PFSK-1 (cell line): ENCODE data around the gene NFE2.

Source experiments
- FOXP2 ChIP-seq: optimal IDR thresholded peaks from 2 replicates; pipeline ENCODE3; 2011; ENCODE audit warnings: borderline replicate concordance, control low read depth, inconsistent platforms; ENCODE audit not compliant: insufficient read depth; ENCODE audit errors: extremely low read length, extremely low read depth
- POLR2AphosphoS5 ChIP-seq: IDR thresholded peaks from 2 replicates; pipeline ENCODE4 v1.6.1; 2012; ENCODE audit warnings: low read depth, mild to moderate bottlenecking, control low read depth, low read length, moderate library complexity
- REST ChIP-seq, 2 experiments: IDR thresholded peaks; 2 replicates each; pipeline versions ENCODE4 v1.6.1 to v1.8.0; 2011 to 2012; ENCODE audit warnings: low read depth in 2 of 2, low read length in 2 of 2, control low read depth in 1 of 2, inconsistent platforms in 1 of 2, mild to moderate bottlenecking in 1 of 2, moderate library complexity in 1 of 2; ENCODE audit not compliant: insufficient read depth in 1 of 2
- SIN3A ChIP-seq: IDR thresholded peaks from 2 replicates; pipeline ENCODE4 v1.6.1; 2012; ENCODE audit warnings: mild to moderate bottlenecking, low read length, moderate library complexity, borderline replicate concordance; ENCODE audit not compliant: insufficient read depth
- TAF1 ChIP-seq: IDR thresholded peaks from 2 replicates; pipeline ENCODE4 v1.6.1; 2012; ENCODE audit warnings: low read length, control low read depth, borderline replicate concordance; ENCODE audit not compliant: insufficient read depth

Gene NFE2

GRCh38 chr12:54338698-54339296 lies 38.0 kb upstream of the NFE2 start:
- TF ChIP-seq POLR2AphosphoS5: no peak
- no peak for TF ChIP-seq TAF1
- no peak for TF ChIP-seq REST (IDR thresholded peaks at IDR 0.05; ENCODE audit: insufficient read depth in 1 of 2, low read depth in 2 of 2, low read length in 2 of 2)
- no peak for TF ChIP-seq FOXP2
- TF ChIP-seq SIN3A: no peak

GRCh38 chr12:54337854-54338650 lies 37.2 kb upstream of the NFE2 start:
- TF ChIP-seq TAF1: no peak
- TF ChIP-seq SIN3A: no peak
- TF ChIP-seq POLR2AphosphoS5: no peak
- TF ChIP-seq FOXP2: no peak
- TF ChIP-seq REST (IDR thresholded peaks at IDR 0.05; ENCODE audit: insufficient read depth in 1 of 2, low read depth in 2 of 2, low read length in 2 of 2): no peak

GRCh38 chr12:54337280-54337842 lies 36.5 kb upstream of the NFE2 start:
- TF ChIP-seq SIN3A (no peak), TAF1 (no peak), REST (IDR thresholded peaks at IDR 0.05; ENCODE audit: insufficient read depth in 1 of 2, low read depth in 2 of 2, low read length in 2 of 2) (no peak), FOXP2 (no peak), POLR2AphosphoS5 (no peak)

GRCh38 chr12:54333420-54334034 lies 32.7 kb upstream of the NFE2 start:
- TF ChIP-seq REST (IDR thresholded peaks at IDR 0.05; ENCODE audit: insufficient read depth in 1 of 2, low read depth in 2 of 2, low read length in 2 of 2) (no peak), TAF1 (no peak), SIN3A (no peak), FOXP2 (no peak), POLR2AphosphoS5 (no peak)
